EL (cell line): ENCODE results near the gene FMNL2.
"Not testable (repeated sequence)": the region's sequence is repeated elsewhere in the genome, so short reads cannot be mapped to it uniquely, and the experiment has no call there.

Experiments
- DNase-seq: peaks from one replicate; pipeline ENCODE4 v3.0.0-alpha.2; 2016

Gene FMNL2

DNA sequence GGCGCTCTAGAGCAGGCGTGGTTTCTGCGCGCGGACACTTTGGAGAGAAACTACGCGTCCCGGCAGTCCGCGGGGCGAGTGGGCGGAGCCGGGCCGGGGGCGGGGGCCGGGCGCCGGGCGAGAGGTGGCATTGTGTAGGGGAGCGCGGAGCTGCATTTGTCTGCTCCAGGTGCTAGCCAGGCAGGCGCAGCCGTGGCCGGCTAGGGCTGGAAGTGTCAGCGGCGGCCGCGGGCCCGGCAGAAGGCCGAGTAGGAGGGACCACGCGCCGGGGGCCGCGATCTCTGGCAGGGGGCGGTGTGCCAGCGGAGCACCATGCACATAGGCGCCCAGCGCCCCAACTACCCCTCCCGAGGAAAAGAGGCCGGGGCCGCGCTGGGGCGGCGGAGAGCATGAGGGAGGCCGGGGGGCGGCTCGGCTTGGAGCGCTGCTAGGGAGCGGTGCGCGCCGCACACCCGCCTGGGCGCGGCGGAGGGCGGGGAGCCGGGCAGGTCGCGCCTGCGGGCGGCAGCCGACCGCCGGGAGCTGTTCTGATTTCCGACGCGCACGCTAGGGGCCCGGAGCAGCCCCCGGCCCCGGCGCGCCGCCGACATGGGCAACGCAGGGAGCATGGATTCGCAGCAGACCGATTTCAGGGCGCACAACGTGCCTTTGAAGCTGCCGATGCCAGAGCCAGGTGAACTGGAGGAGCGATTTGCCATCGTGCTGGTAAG, at the start of gene FMNL2:
Gene FMNL2, plus strand, starts transcription at position 159 of the 710 bp plus-strand sequence.
- DNase-seq, result peak; percentile 86

DNA sequence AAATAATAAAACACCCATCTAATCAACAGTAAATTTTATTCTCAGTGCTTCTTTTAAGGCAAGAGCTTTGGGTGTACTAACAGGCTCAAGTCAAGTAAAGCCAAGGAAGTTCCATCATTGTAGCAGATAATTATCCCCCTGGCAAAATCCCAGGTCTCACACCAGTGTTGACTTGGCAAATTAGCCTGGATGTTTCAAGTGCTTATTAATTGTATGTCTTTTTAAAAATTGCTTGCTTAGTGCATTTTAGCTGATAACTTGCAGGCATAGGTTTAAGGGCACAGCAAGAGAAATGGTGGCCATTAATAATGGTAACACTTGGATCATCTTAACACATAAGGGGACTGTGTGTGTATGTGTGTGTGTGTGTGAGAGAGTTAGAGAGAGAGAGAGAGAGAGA, 42.0 kb upstream of the FMNL2 start:
- DNase-seq, result no peak

DNA sequence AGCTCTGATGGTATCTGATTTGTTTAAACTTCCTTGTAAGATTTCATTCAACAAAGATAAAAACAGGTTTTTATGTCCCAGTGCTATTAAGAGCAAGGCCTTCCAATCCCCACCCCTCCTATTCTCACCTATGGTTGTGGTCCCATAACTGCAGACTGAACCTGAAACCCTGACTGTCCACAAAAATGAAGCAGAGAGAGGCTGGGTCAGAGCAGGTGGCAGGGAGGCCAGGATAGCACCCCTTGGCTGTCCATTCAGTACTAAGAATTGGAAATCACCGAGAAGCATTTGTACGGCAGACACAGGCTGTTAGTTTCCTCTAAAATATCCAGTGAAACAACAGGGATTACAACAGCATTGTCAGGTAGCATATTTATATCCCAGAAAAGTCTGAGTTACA, 37.3 kb upstream of the FMNL2 start:
- DNase-seq, result no peak

- peak; percentile 23 for DNase-seq
Observed at GRCh38 chr2:152298754-152299153, 36.2 kb upstream of the FMNL2 start.

GRCh38 chr2:152301131-152301530, 33.8 kb upstream of the FMNL2 start:
- DNase-seq, result no peak

- DNase-seq, result no peak
Observed at GRCh38 chr2:152303951-152304350, 31.0 kb upstream of the FMNL2 start.

DNA sequence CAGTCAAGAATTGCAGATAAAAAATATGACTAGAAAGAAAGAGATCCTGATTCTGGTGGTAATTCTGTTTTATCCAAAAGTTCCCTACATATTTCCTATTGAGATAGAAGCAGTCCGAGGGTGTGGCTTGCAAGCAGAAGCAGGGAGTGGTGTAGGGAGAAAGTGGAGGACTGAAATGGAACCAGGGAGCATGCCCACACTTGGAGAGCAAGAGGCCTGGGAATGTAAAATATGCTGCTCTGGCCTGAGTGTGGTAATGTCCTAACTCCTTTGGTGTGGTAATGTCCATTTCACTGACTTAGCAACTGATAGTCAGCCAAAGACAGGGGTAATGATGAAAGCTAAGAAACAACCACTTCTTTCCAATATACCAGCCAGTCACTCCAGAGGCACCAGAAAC, 30.1 kb upstream of the FMNL2 start:
- DNase-seq, result no peak

GRCh38 chr2:152307863-152308262, 27.1 kb upstream of the FMNL2 start:
- DNase-seq, result no peak

GRCh38 chr2:152309352-152310214, 25.4 kb upstream of the FMNL2 start:
- no peak for DNase-seq

DNA sequence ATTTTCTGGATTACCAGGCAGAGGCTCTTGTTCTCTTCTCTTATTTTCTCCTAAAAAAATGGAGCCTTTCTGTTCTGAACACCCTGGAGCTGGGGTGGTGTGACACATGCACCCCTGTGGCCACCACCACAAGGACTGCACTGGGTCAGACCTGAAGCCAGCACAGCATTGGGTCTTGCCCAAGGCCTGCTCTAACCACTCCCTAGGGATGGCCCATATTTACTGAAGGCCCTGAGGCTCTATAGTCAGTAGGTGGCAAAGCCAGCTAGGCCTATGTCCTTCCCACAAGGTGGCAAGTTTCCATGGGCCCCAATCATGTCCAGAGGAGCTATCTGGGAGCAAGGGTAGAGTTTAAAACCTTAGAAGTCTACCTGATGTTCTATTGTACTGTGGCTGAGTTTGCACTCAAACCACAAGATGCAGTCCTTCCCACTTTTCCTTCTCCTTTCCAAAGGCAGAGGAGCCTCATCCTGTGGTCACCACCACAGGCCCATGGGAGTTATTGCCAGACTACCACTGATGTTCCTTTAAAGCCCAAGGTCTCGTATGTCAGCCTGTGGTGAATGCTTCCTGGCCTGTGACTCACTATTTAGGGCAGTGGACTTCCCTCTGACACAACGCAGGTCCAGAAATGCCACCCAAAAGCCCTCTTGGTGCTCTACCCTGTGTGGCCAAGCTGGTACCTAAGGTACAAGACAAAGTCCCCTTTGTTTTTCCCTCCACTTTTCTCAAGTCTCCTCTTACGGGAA, 15.0 kb upstream of the FMNL2 start:
- DNase-seq, result peak; percentile 55

DNA sequence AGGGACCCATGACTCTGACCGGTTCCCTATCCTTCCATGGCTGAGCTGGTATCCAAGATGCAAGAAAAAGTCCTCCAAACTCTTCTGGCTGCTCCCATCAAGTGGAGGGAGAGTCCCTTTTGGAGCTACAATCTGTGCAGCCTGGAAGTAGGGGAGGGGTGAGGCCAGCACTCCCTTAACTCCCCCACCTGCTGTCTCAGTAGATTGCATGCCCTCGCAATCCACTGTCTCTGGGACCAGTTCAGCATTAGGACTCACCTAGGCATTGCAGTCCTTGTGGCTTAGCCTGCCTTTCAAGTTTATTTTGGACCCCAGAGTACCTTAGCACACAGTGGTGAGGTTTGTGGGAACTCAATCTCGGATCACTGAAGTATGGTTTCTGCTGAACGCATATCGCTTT, 14.2 kb upstream of the FMNL2 start:
- no peak for DNase-seq

GRCh38 chr2:152322222-152322621, 12.8 kb upstream of the FMNL2 start:
- peak; percentile 8 for DNase-seq

DNA sequence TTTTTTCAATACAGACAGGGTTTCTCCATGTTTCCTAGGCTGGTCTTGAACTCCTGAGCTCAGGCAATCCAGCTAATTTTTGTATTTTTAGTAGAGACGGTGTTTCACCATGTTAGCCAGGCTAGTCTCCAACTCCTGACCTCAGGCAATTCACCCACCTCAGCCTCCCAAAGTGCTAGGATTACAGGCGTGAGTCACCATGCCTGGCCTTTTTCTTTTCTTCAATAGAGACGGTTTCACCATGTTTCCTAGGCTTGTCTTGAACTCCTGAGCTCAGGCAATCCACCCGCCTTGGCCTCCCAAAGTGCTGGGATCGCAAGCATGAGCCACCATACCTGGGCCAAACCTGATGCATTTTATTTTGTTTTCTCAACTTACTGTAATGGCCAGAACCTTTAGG, 9.8 kb upstream of the FMNL2 start:
- not testable (repeated sequence) for DNase-seq

DNA sequence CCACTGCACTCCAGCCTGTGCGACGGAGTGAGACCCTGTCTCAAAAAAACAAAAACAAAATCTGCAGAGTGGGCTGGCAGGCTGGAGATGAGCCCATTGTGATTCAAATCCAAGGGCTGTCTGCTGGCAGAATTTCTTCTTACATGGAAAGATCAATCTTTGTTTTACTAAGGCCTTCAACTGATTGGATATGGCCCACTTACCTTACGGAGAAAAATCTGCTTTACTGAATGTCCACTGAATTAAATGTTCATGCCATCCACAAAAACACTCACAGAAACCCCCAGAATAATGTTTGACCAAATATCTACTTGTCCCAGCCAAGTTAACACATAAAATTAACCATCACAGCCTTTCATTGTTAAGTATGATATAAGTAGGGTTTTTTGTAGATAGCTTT, 8.3 kb upstream of the FMNL2 start:
- DNase-seq, result no peak

DNA sequence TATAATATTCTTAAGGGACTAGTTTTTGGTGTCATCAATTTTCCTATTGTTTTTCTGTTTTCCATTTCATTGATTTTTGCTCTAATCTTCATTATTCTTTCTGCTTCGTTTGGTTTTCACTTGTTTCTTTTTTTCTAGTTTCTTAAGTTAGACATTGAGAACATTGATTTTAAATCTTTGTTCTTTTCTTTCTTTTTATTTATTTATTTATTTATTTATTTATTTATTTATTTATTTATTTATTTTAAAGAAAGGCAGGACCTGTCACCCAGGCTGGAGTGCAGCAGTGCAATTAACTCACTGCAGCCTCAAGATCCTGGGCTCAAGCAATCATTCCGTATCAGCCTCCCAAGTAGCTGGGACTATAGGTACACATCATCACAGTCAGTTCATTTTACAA, 7.0 kb upstream of the FMNL2 start:
- no peak for DNase-seq

DNA sequence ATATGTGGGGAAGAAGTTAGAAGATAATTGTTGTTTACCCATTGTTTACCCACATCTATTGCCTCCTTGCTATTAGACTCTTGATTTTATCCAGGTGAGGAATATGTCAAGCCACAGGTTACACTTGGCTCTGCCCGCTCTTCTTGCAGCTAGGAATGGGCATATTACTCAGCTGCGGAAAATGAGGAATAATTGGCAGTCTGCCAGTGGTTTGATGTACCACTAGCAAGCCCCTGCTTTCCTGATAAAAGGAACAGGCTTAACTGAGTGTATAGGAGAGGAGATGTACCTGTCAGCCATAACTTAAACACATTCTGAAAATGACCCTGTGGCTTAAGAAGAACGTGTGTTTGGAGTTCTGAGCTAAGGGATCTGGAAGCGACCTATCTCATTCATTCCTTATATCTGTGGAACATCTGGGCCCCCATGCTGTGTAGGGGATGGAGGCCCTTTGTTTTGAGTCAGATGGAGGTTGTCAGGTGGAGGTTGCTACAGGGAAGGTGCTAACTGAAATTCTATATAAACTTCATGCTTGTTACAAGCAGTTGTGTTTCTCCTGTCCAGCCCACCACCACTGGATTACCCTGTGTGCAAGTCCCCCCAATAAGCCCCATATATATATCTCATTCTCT, 4.6 kb upstream of the FMNL2 start:
- no peak for DNase-seq

DNA sequence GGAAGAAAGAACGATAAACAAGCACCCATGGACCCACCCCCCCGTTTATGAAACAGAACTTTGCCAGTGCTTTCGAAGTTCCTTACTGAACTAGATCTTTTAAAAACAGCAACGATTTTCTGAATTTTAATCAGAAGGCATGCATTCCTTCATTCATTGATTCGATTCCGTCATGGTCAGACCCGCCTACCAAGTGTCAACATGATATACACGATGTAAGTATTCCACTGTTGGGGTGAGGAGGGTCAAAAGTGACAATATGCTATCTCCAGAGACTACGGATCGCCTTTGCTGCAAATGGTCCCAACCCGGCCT, 316 bp upstream of the FMNL2 start:
- no peak for DNase-seq

DNA sequence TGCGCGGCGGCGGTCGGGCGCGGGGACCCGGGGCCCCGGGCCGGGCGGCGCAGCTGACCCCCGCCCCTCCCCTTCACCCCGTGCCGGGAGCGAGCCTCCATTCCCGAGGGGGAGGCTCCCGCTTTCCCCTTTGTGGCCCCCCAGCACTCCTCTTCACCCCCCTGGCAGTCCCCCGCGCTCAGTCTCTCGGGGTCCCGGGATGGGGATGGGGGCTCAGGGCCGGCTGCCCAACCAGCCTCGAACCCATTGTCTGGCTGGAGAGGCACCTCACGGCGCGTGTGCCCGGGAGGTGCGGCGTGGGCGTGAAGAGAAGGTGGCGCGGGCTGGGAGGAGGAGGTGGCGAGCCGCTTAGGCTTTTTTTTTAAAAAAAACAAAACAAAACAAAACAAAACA, 748 bp downstream of the FMNL2 start:
- DNase-seq, result no peak

- DNase-seq, result peak; percentile 68
Observed at GRCh38 chr2:152336119-152336853, 1.3 kb downstream of the FMNL2 start.

GRCh38 chr2:152336854-152337510, 2.0 kb downstream of the FMNL2 start:
- DNase-seq, result peak; percentile 36

DNA sequence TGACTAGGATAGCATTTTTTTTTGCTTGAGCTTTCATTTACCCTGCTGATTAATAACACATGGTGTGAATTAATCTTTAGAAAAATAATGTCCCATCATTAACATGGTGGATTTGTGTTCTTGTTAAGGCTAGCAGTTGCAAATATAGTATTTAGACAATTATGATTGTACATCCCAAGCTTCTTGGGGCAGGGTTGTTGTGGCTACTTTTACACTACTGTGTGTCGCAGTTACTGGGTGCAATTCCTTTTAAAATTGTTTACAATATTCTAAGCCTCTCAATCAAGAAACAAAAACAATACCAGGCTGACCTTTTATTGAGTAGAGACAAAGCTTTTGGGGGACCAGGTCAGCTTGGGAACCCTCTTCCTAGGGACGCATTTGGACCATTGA, 2.5 kb downstream of the FMNL2 start:
- DNase-seq, result no peak
